HepG2 (cell line): ENCODE data around the gene THAP3. TPM values are rescaled to one million over a fixed set of nuclear protein-coding genes. Genes with fewer than 3 reads are reported as not detected.

Experiments used
- ATAC-seq: fragments of 200-7000 bp; cut with Tn5 transposase; 3 replicates; pipeline ENCODE4 v1.9.1; 2020; ENCODE audit warnings: mild to moderate bottlenecking, moderate library complexity
- BruUV-seq: library from RNA; stranded (reverse); fragments of 400-500 nt; replicated peaks from 2 replicates; lab custom pipeline; 2021; lab: Mats Ljungman, UMichigan
- CTCF ChIA-PET: fragments of 300-600 bp; formaldehyde crosslinking; extraction: SDS; loops from one replicate; lab custom pipeline; 2021; ENCODE audit warnings: low total read pairs, inconsistent platforms, low intra/inter-chr PET ratio; lab: Yijun Ruan, JAX
- POLR2A ChIA-PET: fragments of 350-600 bp; sonication (Branson Sonifier 250); formaldehyde crosslinking; loops from one replicate; lab custom pipeline; 2020; ENCODE audit warnings: antibody characterized with exemption, inconsistent platforms; lab: Yijun Ruan, JAX
- DNase-seq: peaks from one replicate; pipeline ENCODE4 v3.0.0-alpha.2; 2015; ENCODE audit warnings: low spot score
- FAIRE-seq: peaks from 3 replicates; lab custom pipeline; 2011; peaks lifted over from hg19 to GRCh38; lab: Jason Lieb, UNC
- H2AFZ ChIP-seq: one replicate; pipeline ENCODE4 v1.6.1; 2011; ENCODE audit warnings: low read length, inconsistent platforms
- H3K27ac ChIP-seq: fragments of 300-600 bp; 3 replicates; pipeline ENCODE4 v1.8.0; 2011; ENCODE audit warnings: mixed run types, mild to moderate bottlenecking, mixed read lengths, low read length, inconsistent platforms; ENCODE audit not compliant: insufficient read depth; ENCODE audit errors: extremely low read length
- H3K27me3 ChIP-seq, 2 experiments: fragments of 200-600 bp in 1 of 2; 2 replicates in 1 of 2; 3 replicates in 1 of 2; pipeline versions ENCODE4 v1.6.0 to v1.8.0; 2011; ENCODE audit warnings: low read length in 2 of 2, mild to moderate bottlenecking in 2 of 2, moderate library complexity in 2 of 2, inconsistent platforms in 1 of 2; ENCODE audit not compliant: insufficient read depth in 2 of 2, control insufficient read depth in 1 of 2
- H3K36me3 ChIP-seq, 2 experiments: fragments of 200-600 bp in 1 of 2; replicated peaks in 1 of 2; 2 replicates in 1 of 2; 3 replicates in 1 of 2; pipeline versions ENCODE4 v1.5.1 to v1.8.0; 2011; ENCODE audit warnings: low read length in 2 of 2, inconsistent platforms in 1 of 2; ENCODE audit not compliant: insufficient read depth in 2 of 2, control insufficient read depth in 1 of 2
- H3K4me1 ChIP-seq: 2 replicates; pipeline ENCODE4 v1.5.1; 2012; ENCODE audit warnings: low read length, inconsistent platforms; ENCODE audit not compliant: insufficient read depth
- H3K4me2 ChIP-seq: 2 replicates; pipeline ENCODE4 v1.6.0; 2011; ENCODE audit warnings: low read depth, low read length, inconsistent platforms
- H3K4me3 ChIP-seq, 3 experiments: fragments of 200-600 bp in 1 of 3; sonication (generic), shearing (Covaris generic) in 1 of 3; replicated peaks in 1 of 3; 2 replicates each; pipeline ENCODE4 v1.5.1; 2011 to 2016; ENCODE audit warnings: low read length in 3 of 3, inconsistent platforms in 2 of 3, low read depth in 2 of 3, mild to moderate bottlenecking in 2 of 3, control low read depth in 1 of 3, mixed read lengths in 1 of 3; ENCODE audit not compliant: insufficient read depth in 1 of 3
- H3K79me2 ChIP-seq: one replicate; pipeline ENCODE4 v1.6.1; 2011; ENCODE audit warnings: low read length, inconsistent platforms; ENCODE audit not compliant: insufficient read depth
- H3K9ac ChIP-seq: 2 replicates; pipeline ENCODE4 v1.6.0; 2011; ENCODE audit warnings: mild to moderate bottlenecking, low read depth, low read length, inconsistent platforms; ENCODE audit not compliant: insufficient read depth
- H3K9me3 ChIP-seq: 2 replicates; pipeline ENCODE4 v1.5.1; 2012; ENCODE audit warnings: mild to moderate bottlenecking, low read length
- H4K20me1 ChIP-seq: 2 replicates; pipeline ENCODE4 v1.6.0; 2011; ENCODE audit warnings: inconsistent platforms, mild to moderate bottlenecking, low read length, moderate library complexity; ENCODE audit not compliant: insufficient read depth
- DRAP1 ChIP-seq: IDR thresholded peaks from 2 replicates; pipeline ENCODE4 v1.6.1; 2016; ENCODE audit warnings: missing genetic modification reagents, missing compliant biosample characterization
- GABPA ChIP-seq, 2 experiments: IDR thresholded peaks; 2 replicates each; pipeline ENCODE4 v1.6.1; 2011 to 2016; ENCODE audit warnings: low read depth in 2 of 2, low read length in 1 of 2, missing biosample characterization in 1 of 2, missing genetic modification characterization in 1 of 2
- HNF1B ChIP-seq: sonication (generic); formaldehyde crosslinking; IDR thresholded peaks from 2 replicates; pipeline ENCODE4 v1.5.1; 2020; ENCODE audit warnings: mild to moderate bottlenecking, moderate library complexity, missing genetic modification reagents
- RAD21 ChIP-seq: fragments of 450-650 bp; formaldehyde crosslinking; IDR thresholded peaks from 2 replicates; pipeline ENCODE4 v1.5.0; 2020; ENCODE audit warnings: mild to moderate bottlenecking
- STAG1 ChIP-seq: sonication (generic); formaldehyde crosslinking; IDR thresholded peaks from 2 replicates; pipeline ENCODE4 v1.4.0; 2020; ENCODE audit warnings: missing genetic modification reagents
- THAP9 ChIP-seq: sonication (generic); formaldehyde crosslinking; IDR thresholded peaks from 2 replicates; pipeline ENCODE4; 2020; ENCODE audit warnings: missing genetic modification reagents, mild to moderate bottlenecking, borderline replicate concordance
- U2AF2 ChIP-seq: fragments of 200-400 bp; formaldehyde crosslinking; IDR thresholded peaks from 2 replicates; pipeline ENCODE4 v1.6.1; 2017; ENCODE audit warnings: low read depth, mild to moderate bottlenecking, low read length
- ZNF597 ChIP-seq: sonication (generic); formaldehyde crosslinking; IDR thresholded peaks from 2 replicates; pipeline ENCODE4 v1.5.0; 2020; ENCODE audit warnings: missing genetic modification reagents
- ZNF687 ChIP-seq: sonication (generic); formaldehyde crosslinking; IDR thresholded peaks from 2 replicates; pipeline ENCODE4 v1.5.1; 2020; ENCODE audit warnings: mild to moderate bottlenecking, missing genetic modification reagents, moderate library complexity
- ZNF761 ChIP-seq: sonication (generic); formaldehyde crosslinking; conservative IDR thresholded peaks from 2 replicates; pipeline ENCODE4 v1.4.0; 2020; ENCODE audit warnings: mild to moderate bottlenecking, missing genetic modification reagents
- WGBS: methylation state at CpG from one replicate; pipeline ENCODE4 v1.1.6; 2017; ENCODE audit warnings: low lambda C conversion rate; 5-methylcytosine and 5-hydroxymethylcytosine counted together
- in situ Hi-C: cut with HindIII; loops from 2 replicates; pipeline ENCODE4 v1.10.0; 2017; ENCODE audit warnings: low pct_unique_long_range_greater_than_20kb; ENCODE audit not compliant: extremely low pct_ligation_motif_present
- intact Hi-C: fragments of 100-400 bp; cut with micrococcal nuclease; formaldehyde crosslinking; loops from one replicate; pipeline ENCODE4 v1.10.0; 2022; ENCODE audit not compliant: unreplicated experiment
- polyA plus RNA-seq, 8 experiments: library from polyadenylated mRNA; depleted of rRNA in 3 of 8; stranded (reverse) in 7 of 8; unstranded in 1 of 8; fragments of >200 nt; fragmentation: Illumina TruSeq in 4 of 8; extraction: Trizol in 4 of 8; gene quantifications; 2 replicates each; pipeline versions ENCODE4 v1.2.1 to v1.2.3, GENCODE V29; 2011 to 2016; ENCODE audit warnings: low read depth in 4 of 8, missing spikeins in 1 of 8, mixed read lengths in 1 of 8; ENCODE audit not compliant: insufficient read depth in 1 of 8
- total RNA-seq, 5 experiments: library from RNA; depleted of rRNA; stranded (reverse); fragments of >200 nt; fragmentation: Illumina TruSeq; extraction: Trizol; gene quantifications; 2 replicates each; pipeline ENCODE4 v1.2.3, GENCODE V29; 2016; ENCODE audit warnings: low read depth in 1 of 5

Gene THAP3
- total and polyA plus RNA-seq, 2 of the 13 experiments (the other 11 are each of a cell fraction or from before 2014, with no cell fraction given): 10.3 to 14.9 TPM

GRCh38 chr1:6646499-6647148, 22.0 kb downstream of the THAP3 start:
- intact Hi-C loops: loop anchor here (5.0 kb wide), 2 partner anchors 94 to 159 kb away; partner anchors contain the start of gene NOL9
- ATAC-seq (peak; percentile 44; the same call in 2 of the 3 replicates), FAIRE-seq (peak; percentile 53), DNase-seq (peak; percentile 30)
- H3K4me2 ChIP-seq: no peak overlapping the region
- POLR2A ChIA-PET: interaction anchor here (0.8 kb wide), 1 partner anchor 155 kb away, joined by 3 read pairs; the partner anchor contains the start of gene PLEKHG5
- H3K27ac ChIP-seq: no peak overlapping the region
- H2AFZ ChIP-seq: no peak overlapping the region
- WGBS: 94% methylated on average over 10 of the region's 10 CpGs
- H3K27me3 ChIP-seq: no peaks in the 10 kb centered on the region
- CTCF ChIA-PET: interaction anchor here (0.8 to 1.0 kb wide), 2 partner anchors 92 to 160 kb away, joined by 3 read pairs; partner anchors contain the start of gene TAS1R1
- in situ Hi-C loops: no loop called here
- no peaks in the 10 kb centered on the region for H3K79me2 ChIP-seq
- H3K4me1 ChIP-seq: no peaks in the 10 kb centered on the region
- H4K20me1 ChIP-seq: no peaks in the 10 kb centered on the region
- BruUV-seq: TSS peak; percentile 21
- H3K36me3 ChIP-seq: peaks cover 22 to 48% of the 10 kb centered on the region in 2 experiments
- no peak overlapping the region for H3K9ac ChIP-seq
- H3K4me3 ChIP-seq: no peak overlapping the region
- H3K9me3 ChIP-seq: no peaks in the 10 kb centered on the region
- TF ChIP-seq ZNF597 (CRISPR knock-in tag): no peak
- peak; percentile 23; the same call in 1 of the 2 replicates for TF ChIP-seq RAD21 (CRISPR knock-in tag)
- TF ChIP-seq HNF1B (CRISPR knock-in tag): no peak
- peak; percentile 68 for TF ChIP-seq STAG1 (CRISPR knock-in tag)
- no peak for TF ChIP-seq GABPA (IDR thresholded peaks at IDR 0.05; ENCODE audit: low read depth, low read length)
- no peak for TF ChIP-seq GABPA (CRISPR knock-in tag; IDR thresholded peaks at IDR 0.05; ENCODE audit: low read depth)
- no peak for TF ChIP-seq ZNF687 (CRISPR knock-in tag)
- no peak for TF ChIP-seq THAP9
- no peak for TF ChIP-seq U2AF2
- TF ChIP-seq DRAP1 (CRISPR knock-in tag): no peak
- no peak for TF ChIP-seq ZNF761 (CRISPR knock-in tag)
